K562 (cell line): ENCODE results near the gene NINJ2. TPM values are rescaled to one million over a fixed set of nuclear protein-coding genes. Genes with fewer than 3 reads are reported as not detected.
A peak's percentile ranks its signal among the peaks of the same experiment; 100 is the strongest.

Experiments
- CBFA2T2 ChIP-seq: fragments of 450-650 bp; conservative IDR thresholded peaks from 2 replicates; pipeline ENCODE4 v1.6.1; 2017; ENCODE audit warnings: mild to moderate bottlenecking
- ESRRA ChIP-seq: fragments of 450-650 bp; IDR thresholded peaks from 2 replicates; pipeline ENCODE4 v1.6.1; 2014; ENCODE audit warnings: low read depth, mild to moderate bottlenecking, moderate library complexity, borderline replicate concordance
- RBBP5 ChIP-seq: fragments of 200-600 bp; sonication (generic); IDR thresholded peaks from 2 replicates; pipeline ENCODE4 v1.6.1; 2012; ENCODE audit warnings: borderline replicate concordance, mild to moderate bottlenecking, low read length, control low read depth, inconsistent platforms; ENCODE audit not compliant: insufficient read depth, poor library complexity, severe bottlenecking
- SMARCA4 ChIP-seq: fragments of 450-650 bp; IDR thresholded peaks from 2 replicates; pipeline ENCODE4 v1.6.1; 2016
- TAF7 ChIP-seq: fragments of 450-650 bp; IDR thresholded peaks from 2 replicates; pipeline ENCODE4 v1.6.1; 2016; ENCODE audit warnings: missing genetic modification characterization, missing compliant biosample characterization
- ZNF253 ChIP-seq: fragments of 250-450 bp; sonication (Bioruptor Pico); conservative IDR thresholded peaks from 2 replicates; pipeline ENCODE4 v1.6.1; 2021; ENCODE audit warnings: mild to moderate bottlenecking
- polyA plus RNA-seq, 8 experiments: library from polyadenylated mRNA; depleted of rRNA in 4 of 8; stranded (reverse) in 5 of 8; unstranded in 3 of 8; fragments of >200 nt; fragmentation: Nextera tagmentation in 2 of 8; fragmentation: Illumina TruSeq in 1 of 8; extraction: Ambion mirVana in 2 of 8; extraction: Trizol in 1 of 8; gene quantifications; 2 replicates each; pipeline versions ENCODE4 v1.2.1 to v1.2.3, GENCODE V29; 2011 to 2014; ENCODE audit warnings: inconsistent platforms in 1 of 8, missing spikeins in 1 of 8
- total RNA-seq, 7 experiments: library from RNA; depleted of rRNA in 6 of 7; stranded (reverse); fragments of >200 nt in 6 of 7; fragmentation: Illumina TruSeq in 2 of 7; extraction: Trizol in 2 of 7; gene quantifications; 2 replicates each; pipeline versions ENCODE4 v1.2.1 to v1.2.3, GENCODE V29; 2011 to 2021; ENCODE audit warnings: low replicate concordance in 1 of 7
- TF ChIP-seq, protein P1 (sequence below): fragments of 200-600 bp; sonication (generic); IDR thresholded peaks from one replicate; pipeline ENCODE4 v1.6.1; 2012; ENCODE audit warnings: mild to moderate bottlenecking, low read depth, low read length, inconsistent platforms
- TF ChIP-seq, protein P2 (sequence below): fragments of 250-450 bp; sonication (Bioruptor Pico); IDR thresholded peaks from 2 replicates; pipeline ENCODE4 v1.8.0; 2022; ENCODE audit warnings: inconsistent platforms, mild to moderate bottlenecking, moderate library complexity, borderline replicate concordance
- TF ChIP-seq, protein P3 (sequence below): fragments of 450-650 bp; IDR thresholded peaks from 2 replicates; pipeline ENCODE4 v1.6.1; 2016; ENCODE audit warnings: missing biosample characterization, missing genetic modification characterization
- TF ChIP-seq, protein P4 (sequence below): fragments of 450-650 bp; conservative IDR thresholded peaks from 2 replicates; pipeline ENCODE4 v1.6.1; 2016; ENCODE audit warnings: missing genetic modification characterization, low read depth, mild to moderate bottlenecking, missing compliant biosample characterization, moderate library complexity
- TF ChIP-seq, protein P5 (sequence below), 2 experiments: fragments of 450-650 bp in 1 of 2; sonication (generic) in 1 of 2; formaldehyde crosslinking in 1 of 2; IDR thresholded peaks in 1 of 2; conservative IDR thresholded peaks in 1 of 2; 2 replicates each; pipeline versions ENCODE4 v1.6.1 to v1.8.1; 2016 to 2023; ENCODE audit warnings: mild to moderate bottlenecking in 2 of 2, moderate library complexity in 2 of 2, inconsistent platforms in 1 of 2, missing genetic modification reagents in 1 of 2

NINJ2 gene
- total and polyA plus RNA-seq, 9 of the 15 experiments (the other 6 are each of a cell fraction or from before 2014, with no cell fraction given): 2.6 to 16.0 (median 4.5) TPM

DNA sequence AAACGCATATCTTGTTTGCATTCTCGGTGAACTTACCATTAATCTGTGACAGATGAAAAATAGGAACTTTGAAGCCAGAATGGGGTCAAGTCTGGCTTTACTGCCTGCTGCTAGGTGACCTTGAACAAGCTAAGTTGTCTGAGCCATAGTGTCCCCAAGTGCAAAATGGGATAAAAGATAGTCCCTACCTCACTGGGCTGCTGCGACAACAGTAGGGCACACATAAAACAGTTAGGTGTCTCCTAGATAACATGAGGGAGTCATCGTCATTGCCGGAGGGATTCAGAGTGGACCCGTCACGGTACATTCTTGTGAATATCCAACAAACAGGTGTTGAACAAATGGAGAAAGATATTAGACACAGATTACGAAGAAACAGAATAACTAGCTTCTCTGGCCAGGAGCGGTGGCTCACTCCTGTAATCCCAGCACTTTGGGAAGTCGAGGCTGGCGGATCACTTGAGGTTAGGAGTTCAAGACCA lies 71.2 kb downstream of the NINJ2 start (continued):
- TF ChIP-seq, protein P1, sequence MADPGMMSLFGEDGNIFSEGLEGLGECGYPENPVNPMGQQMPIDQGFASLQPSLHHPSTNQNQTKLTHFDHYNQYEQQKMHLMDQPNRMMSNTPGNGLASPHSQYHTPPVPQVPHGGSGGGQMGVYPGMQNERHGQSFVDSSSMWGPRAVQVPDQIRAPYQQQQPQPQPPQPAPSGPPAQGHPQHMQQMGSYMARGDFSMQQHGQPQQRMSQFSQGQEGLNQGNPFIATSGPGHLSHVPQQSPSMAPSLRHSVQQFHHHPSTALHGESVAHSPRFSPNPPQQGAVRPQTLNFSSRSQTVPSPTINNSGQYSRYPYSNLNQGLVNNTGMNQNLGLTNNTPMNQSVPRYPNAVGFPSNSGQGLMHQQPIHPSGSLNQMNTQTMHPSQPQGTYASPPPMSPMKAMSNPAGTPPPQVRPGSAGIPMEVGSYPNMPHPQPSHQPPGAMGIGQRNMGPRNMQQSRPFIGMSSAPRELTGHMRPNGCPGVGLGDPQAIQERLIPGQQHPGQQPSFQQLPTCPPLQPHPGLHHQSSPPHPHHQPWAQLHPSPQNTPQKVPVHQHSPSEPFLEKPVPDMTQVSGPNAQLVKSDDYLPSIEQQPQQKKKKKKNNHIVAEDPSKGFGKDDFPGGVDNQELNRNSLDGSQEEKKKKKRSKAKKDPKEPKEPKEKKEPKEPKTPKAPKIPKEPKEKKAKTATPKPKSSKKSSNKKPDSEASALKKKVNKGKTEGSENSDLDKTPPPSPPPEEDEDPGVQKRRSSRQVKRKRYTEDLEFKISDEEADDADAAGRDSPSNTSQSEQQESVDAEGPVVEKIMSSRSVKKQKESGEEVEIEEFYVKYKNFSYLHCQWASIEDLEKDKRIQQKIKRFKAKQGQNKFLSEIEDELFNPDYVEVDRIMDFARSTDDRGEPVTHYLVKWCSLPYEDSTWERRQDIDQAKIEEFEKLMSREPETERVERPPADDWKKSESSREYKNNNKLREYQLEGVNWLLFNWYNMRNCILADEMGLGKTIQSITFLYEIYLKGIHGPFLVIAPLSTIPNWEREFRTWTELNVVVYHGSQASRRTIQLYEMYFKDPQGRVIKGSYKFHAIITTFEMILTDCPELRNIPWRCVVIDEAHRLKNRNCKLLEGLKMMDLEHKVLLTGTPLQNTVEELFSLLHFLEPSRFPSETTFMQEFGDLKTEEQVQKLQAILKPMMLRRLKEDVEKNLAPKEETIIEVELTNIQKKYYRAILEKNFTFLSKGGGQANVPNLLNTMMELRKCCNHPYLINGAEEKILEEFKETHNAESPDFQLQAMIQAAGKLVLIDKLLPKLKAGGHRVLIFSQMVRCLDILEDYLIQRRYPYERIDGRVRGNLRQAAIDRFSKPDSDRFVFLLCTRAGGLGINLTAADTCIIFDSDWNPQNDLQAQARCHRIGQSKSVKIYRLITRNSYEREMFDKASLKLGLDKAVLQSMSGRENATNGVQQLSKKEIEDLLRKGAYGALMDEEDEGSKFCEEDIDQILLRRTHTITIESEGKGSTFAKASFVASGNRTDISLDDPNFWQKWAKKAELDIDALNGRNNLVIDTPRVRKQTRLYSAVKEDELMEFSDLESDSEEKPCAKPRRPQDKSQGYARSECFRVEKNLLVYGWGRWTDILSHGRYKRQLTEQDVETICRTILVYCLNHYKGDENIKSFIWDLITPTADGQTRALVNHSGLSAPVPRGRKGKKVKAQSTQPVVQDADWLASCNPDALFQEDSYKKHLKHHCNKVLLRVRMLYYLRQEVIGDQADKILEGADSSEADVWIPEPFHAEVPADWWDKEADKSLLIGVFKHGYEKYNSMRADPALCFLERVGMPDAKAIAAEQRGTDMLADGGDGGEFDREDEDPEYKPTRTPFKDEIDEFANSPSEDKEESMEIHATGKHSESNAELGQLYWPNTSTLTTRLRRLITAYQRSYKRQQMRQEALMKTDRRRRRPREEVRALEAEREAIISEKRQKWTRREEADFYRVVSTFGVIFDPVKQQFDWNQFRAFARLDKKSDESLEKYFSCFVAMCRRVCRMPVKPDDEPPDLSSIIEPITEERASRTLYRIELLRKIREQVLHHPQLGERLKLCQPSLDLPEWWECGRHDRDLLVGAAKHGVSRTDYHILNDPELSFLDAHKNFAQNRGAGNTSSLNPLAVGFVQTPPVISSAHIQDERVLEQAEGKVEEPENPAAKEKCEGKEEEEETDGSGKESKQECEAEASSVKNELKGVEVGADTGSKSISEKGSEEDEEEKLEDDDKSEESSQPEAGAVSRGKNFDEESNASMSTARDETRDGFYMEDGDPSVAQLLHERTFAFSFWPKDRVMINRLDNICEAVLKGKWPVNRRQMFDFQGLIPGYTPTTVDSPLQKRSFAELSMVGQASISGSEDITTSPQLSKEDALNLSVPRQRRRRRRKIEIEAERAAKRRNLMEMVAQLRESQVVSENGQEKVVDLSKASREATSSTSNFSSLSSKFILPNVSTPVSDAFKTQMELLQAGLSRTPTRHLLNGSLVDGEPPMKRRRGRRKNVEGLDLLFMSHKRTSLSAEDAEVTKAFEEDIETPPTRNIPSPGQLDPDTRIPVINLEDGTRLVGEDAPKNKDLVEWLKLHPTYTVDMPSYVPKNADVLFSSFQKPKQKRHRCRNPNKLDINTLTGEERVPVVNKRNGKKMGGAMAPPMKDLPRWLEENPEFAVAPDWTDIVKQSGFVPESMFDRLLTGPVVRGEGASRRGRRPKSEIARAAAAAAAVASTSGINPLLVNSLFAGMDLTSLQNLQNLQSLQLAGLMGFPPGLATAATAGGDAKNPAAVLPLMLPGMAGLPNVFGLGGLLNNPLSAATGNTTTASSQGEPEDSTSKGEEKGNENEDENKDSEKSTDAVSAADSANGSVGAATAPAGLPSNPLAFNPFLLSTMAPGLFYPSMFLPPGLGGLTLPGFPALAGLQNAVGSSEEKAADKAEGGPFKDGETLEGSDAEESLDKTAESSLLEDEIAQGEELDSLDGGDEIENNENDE: no peak
- TF ChIP-seq, protein P2, sequence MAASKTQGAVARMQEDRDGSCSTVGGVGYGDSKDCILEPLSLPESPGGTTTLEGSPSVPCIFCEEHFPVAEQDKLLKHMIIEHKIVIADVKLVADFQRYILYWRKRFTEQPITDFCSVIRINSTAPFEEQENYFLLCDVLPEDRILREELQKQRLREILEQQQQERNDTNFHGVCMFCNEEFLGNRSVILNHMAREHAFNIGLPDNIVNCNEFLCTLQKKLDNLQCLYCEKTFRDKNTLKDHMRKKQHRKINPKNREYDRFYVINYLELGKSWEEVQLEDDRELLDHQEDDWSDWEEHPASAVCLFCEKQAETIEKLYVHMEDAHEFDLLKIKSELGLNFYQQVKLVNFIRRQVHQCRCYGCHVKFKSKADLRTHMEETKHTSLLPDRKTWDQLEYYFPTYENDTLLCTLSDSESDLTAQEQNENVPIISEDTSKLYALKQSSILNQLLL (CRISPR knock-in tag): no peak
- TF ChIP-seq, protein P3, sequence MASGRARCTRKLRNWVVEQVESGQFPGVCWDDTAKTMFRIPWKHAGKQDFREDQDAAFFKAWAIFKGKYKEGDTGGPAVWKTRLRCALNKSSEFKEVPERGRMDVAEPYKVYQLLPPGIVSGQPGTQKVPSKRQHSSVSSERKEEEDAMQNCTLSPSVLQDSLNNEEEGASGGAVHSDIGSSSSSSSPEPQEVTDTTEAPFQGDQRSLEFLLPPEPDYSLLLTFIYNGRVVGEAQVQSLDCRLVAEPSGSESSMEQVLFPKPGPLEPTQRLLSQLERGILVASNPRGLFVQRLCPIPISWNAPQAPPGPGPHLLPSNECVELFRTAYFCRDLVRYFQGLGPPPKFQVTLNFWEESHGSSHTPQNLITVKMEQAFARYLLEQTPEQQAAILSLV (tag): no peak
- no peak for TF ChIP-seq ZNF253 (CRISPR knock-in tag)
- TF ChIP-seq, protein P4, sequence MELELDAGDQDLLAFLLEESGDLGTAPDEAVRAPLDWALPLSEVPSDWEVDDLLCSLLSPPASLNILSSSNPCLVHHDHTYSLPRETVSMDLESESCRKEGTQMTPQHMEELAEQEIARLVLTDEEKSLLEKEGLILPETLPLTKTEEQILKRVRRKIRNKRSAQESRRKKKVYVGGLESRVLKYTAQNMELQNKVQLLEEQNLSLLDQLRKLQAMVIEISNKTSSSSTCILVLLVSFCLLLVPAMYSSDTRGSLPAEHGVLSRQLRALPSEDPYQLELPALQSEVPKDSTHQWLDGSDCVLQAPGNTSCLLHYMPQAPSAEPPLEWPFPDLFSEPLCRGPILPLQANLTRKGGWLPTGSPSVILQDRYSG (tag): peak; percentile 25; the same call in 1 of the 2 replicates
- TF ChIP-seq TAF7 (tag): no peak
- no peak for TF ChIP-seq RBBP5
- TF ChIP-seq CBFA2T2: peak; percentile 39
- peak; percentile 92 for TF ChIP-seq ESRRA
- no peak for TF ChIP-seq SMARCA4
- TF ChIP-seq, protein P5, sequence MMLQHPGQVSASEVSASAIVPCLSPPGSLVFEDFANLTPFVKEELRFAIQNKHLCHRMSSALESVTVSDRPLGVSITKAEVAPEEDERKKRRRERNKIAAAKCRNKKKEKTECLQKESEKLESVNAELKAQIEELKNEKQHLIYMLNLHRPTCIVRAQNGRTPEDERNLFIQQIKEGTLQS (IDR thresholded peaks at IDR 0.05): no peak
- TF ChIP-seq, protein P5 (CRISPR knock-in tag; conservative IDR thresholded peaks at IDR 0.05): no peak
